Transverse colon (tissue), 4 donors: ENCODE measurements around the gene RNF121. TPM values are rescaled to one million over a fixed set of nuclear protein-coding genes. Genes with fewer than 3 reads are reported as not detected.

Experiments used
- DNase-seq: peaks from one replicate; pipeline ENCODE4 v3.0.0-alpha.2; 2019
- H3K27ac ChIP-seq, 4 donors: fragments of 200-600 bp; sonication (generic); 2 replicates each; pipeline ENCODE4 v1.5.1; 2016 to 2018; ENCODE audit warnings: inconsistent platforms in 4 of 4
- H3K27me3 ChIP-seq: fragments of 200-600 bp; sonication (generic); 2 replicates; pipeline ENCODE4 v1.5.1; 2017; ENCODE audit warnings: inconsistent platforms
- H3K36me3 ChIP-seq, 4 donors: fragments of 200-600 bp; sonication (generic); 2 replicates each; pipeline ENCODE4 v1.5.1; 2017 to 2019; ENCODE audit warnings: inconsistent platforms in 4 of 4
- H3K4me1 ChIP-seq, 4 donors: fragments of 200-600 bp; sonication (generic); 2 replicates each; pipeline ENCODE4 v1.5.1; 2017 to 2020; ENCODE audit warnings: inconsistent platforms in 4 of 4
- H3K4me3 ChIP-seq, 4 donors: fragments of 200-600 bp; sonication (generic); 1 replicate in 1 of 4; 2 replicates in 3 of 4; pipeline versions ENCODE4 v1.5.1 to v1.6.1; 2017 to 2019; ENCODE audit warnings: inconsistent platforms in 4 of 4
- H3K9me3 ChIP-seq, 2 donors: fragments of 200-600 bp; sonication (generic); 2 replicates each; pipeline ENCODE4 v1.5.1; 2017 to 2019; ENCODE audit warnings: inconsistent platforms in 2 of 2
- EP300 ChIP-seq: sonication (generic); formaldehyde crosslinking; IDR thresholded peaks from one replicate; pipeline ENCODE4 v1.6.1; 2017; ENCODE audit warnings: antibody characterized with exemption, low read depth
- POLR2A ChIP-seq: fragments of 450-650 bp; IDR thresholded peaks from one replicate; pipeline ENCODE4 v1.6.1; 2016; ENCODE audit warnings: antibody characterized with exemption, mild to moderate bottlenecking, moderate library complexity
- POLR2AphosphoS5 ChIP-seq, 3 donors: sonication (generic); formaldehyde crosslinking; IDR thresholded peaks; one replicate each; pipeline ENCODE4 v1.6.1; 2016; ENCODE audit warnings: antibody characterized with exemption in 3 of 3
- WGBS, 2 donors: methylation state at CpG; one replicate each; pipeline ENCODE4 v1.1.5; 2018; ENCODE audit warnings: low coverage in 1 of 2; 5-methylcytosine and 5-hydroxymethylcytosine counted together
- in situ Hi-C, 4 donors: fragments of 200-750 bp; cut with MboI; loops; one replicate each; pipeline versions ENCODE4 v1.15.0 to v1.15.1; 2017; ENCODE audit warnings: low sequenced_read_pairs in 3 of 4, low pct_ligation_motif_present in 1 of 4, low pct_unique_long_range_greater_than_20kb in 1 of 4
- intact Hi-C: fragments of 100-400 bp; cut with DNase I; formaldehyde crosslinking; loops from one replicate; pipeline ENCODE4 v1.15.1; 2023; ENCODE audit warnings: low total_unique reads
- total RNA-seq, 4 donors: library from RNA; depleted of rRNA; stranded (reverse); fragments of >200 nt; gene quantifications; one replicate each; pipeline ENCODE4 v1.1.0, GENCODE V29; 2016
- TF ChIP-seq, protein P1 (sequence below), 5 experiments: fragments of 200-600 bp in 3 of 5; fragments of 450-650 bp in 2 of 5; sonication (generic) in 3 of 5; IDR thresholded peaks; 1 replicate in 2 of 5; 2 replicates in 3 of 5; pipeline ENCODE4 v1.5.1; 2016 to 2017; ENCODE audit warnings: antibody characterized with exemption in 5 of 5, inconsistent platforms in 3 of 5, mild to moderate bottlenecking in 2 of 5, moderate library complexity in 1 of 5

RNF121 gene
- total RNA-seq, 4 donors from 2014 or later: 9.7 to 38.6 (median 31.4) TPM

DNA sequence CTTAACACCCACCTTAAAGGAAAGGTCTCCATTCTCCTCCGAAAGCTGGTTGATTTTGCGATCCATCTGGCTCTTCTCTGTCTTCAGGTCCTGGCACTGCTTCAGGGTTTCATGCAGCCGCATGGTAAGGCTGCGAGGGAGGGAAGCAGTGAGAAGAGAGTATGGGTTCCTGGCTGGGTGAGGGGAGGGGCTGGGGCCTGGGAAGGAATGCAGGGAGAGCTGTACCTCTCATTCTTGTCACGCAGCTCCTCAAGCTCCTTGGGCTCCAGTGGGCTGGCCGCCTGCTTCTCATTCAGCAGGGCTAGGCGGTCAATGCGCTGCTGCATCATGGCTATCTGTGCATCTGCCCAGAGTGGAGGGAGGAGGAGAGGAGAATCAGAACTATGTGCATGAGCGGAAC, 89.3 kb downstream of the RNF121 start:
- no peak overlapping the region for H3K4me3 ChIP-seq
- in situ Hi-C loops: no loop called here
- H3K36me3 ChIP-seq: peaks cover 0 to 100% (median 53%) of the 10 kb centered on the region in 4 donors
- H3K27me3 ChIP-seq: no peaks in the 10 kb centered on the region
- H3K9me3 ChIP-seq: no peaks in the 10 kb centered on the region
- no peak overlapping the region for H3K27ac ChIP-seq
- no peak for DNase-seq
- WGBS, 2 donors: 88 to 97% methylated on average over 5 to 9 of the region's 9 CpGs
- intact Hi-C loops: no loop called here
- TF ChIP-seq, protein P1, sequence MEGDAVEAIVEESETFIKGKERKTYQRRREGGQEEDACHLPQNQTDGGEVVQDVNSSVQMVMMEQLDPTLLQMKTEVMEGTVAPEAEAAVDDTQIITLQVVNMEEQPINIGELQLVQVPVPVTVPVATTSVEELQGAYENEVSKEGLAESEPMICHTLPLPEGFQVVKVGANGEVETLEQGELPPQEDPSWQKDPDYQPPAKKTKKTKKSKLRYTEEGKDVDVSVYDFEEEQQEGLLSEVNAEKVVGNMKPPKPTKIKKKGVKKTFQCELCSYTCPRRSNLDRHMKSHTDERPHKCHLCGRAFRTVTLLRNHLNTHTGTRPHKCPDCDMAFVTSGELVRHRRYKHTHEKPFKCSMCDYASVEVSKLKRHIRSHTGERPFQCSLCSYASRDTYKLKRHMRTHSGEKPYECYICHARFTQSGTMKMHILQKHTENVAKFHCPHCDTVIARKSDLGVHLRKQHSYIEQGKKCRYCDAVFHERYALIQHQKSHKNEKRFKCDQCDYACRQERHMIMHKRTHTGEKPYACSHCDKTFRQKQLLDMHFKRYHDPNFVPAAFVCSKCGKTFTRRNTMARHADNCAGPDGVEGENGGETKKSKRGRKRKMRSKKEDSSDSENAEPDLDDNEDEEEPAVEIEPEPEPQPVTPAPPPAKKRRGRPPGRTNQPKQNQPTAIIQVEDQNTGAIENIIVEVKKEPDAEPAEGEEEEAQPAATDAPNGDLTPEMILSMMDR (IDR thresholded peaks at IDR 0.05): no peak
- TF ChIP-seq POLR2A (no peak), EP300 (no peak)
- H3K4me1 ChIP-seq: peaks cover 0 to 15% (median 10%) of the 10 kb centered on the region in 4 donors

DNA sequence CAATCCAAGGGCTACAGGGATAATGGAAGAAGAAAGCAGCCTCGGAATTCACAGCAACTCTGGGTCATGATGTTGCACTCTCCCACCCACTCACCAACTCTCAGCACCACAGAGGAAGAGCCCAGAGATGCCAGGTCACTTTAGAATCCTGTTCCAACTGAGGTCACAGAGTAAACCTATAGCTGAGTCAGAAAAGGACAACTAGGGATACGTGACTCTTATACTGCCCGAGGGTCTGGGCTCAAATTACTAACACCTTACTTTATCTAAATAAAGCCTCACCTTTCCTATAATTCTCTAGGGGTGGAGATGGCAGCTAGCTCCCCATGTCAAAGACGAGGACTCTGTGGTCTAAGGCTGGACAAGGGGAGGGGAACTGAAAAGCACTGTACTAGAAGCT, 94.5 kb downstream of the RNF121 start:
- Histone ChIP-seq H3K27ac (no peak overlapping the region), H3K9me3 (no peaks in the 10 kb centered on the region), H3K4me3 (no peak overlapping the region), H3K4me1 (peaks cover 20 to 44% (median 23%) of the 10 kb centered on the region in 4 donors), H3K36me3 (peaks cover 0 to 83% (median 32%) of the 10 kb centered on the region in 4 donors), H3K27me3 (no peaks in the 10 kb centered on the region)
- TF ChIP-seq, protein P1 (IDR thresholded peaks at IDR 0.05): no peak
- TF ChIP-seq POLR2A (no peak), EP300 (no peak), POLR2AphosphoS5 (IDR thresholded peaks at IDR 0.05) (no peak)
- DNase-seq: no peak
- intact Hi-C loops: no loop called here
- 81 to 83% methylated on average over 2 to 4 of the region's 4 CpGs for WGBS, 2 donors
- in situ Hi-C loops: loop anchor here in 3 of 4 donors (5.0 to 10.0 kb wide), 2 partner anchors 69 to 71 kb away; no protein-coding TSS in a partner anchor

DNA sequence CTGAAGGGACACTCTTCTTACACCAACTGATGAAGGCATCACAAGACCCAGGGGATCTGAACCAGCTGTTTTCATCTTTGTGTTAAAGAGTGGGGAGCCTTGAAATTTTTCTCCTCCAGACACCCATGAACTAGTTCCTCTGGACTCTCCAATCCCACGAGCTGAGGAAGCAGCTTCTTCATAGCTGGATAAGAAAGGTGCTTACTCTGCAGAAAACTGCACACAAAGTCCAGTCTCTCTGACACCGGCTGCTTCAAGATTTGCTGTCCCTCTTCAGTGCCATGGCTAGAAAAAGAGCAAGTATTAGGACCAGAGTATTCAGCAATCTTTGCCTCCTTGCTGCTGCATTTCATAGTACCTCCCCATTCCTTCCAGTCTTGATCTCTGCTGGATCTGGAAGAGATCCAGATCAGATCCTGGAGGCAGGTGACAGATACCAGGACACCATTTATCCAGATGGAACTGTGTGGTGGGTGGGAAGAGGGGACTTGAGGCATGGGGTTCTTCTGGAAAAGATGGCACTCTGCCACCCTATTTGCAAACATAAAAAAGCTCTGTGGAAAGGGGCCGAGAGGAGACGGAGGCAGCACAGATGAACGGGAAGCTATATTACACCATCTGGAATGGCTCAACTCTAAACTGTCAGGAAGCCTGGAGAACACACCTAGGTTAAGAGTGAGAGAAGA, 95.4 kb downstream of the RNF121 start:
- in situ Hi-C loops (loop anchor here in 3 of 4 donors (5.0 to 10.0 kb wide), 2 partner anchors 68 to 71 kb away; no protein-coding TSS in a partner anchor), intact Hi-C loops (no loop called here)
- H3K9me3 ChIP-seq: no peaks in the 10 kb centered on the region
- H3K4me3 ChIP-seq: no peak overlapping the region
- no peak for DNase-seq
- WGBS, 2 donors: 20 to 51% methylated on average over 2 to 5 of the region's 5 CpGs
- no peaks in the 10 kb centered on the region for H3K27me3 ChIP-seq
- H3K36me3 ChIP-seq: peaks cover 0 to 83% (median 31%) of the 10 kb centered on the region in 4 donors
- TF ChIP-seq EP300: no peak
- no peak for TF ChIP-seq POLR2AphosphoS5 (IDR thresholded peaks at IDR 0.05)
- TF ChIP-seq POLR2A: no peak
- TF ChIP-seq, protein P1 (IDR thresholded peaks at IDR 0.05): no peak
- peak overlapping the region in 3 of 4 donors; percentile 63 to 83 (median 75) for H3K27ac ChIP-seq
- H3K4me1 ChIP-seq: peaks cover 20 to 52% (median 23%) of the 10 kb centered on the region in 4 donors

DNA sequence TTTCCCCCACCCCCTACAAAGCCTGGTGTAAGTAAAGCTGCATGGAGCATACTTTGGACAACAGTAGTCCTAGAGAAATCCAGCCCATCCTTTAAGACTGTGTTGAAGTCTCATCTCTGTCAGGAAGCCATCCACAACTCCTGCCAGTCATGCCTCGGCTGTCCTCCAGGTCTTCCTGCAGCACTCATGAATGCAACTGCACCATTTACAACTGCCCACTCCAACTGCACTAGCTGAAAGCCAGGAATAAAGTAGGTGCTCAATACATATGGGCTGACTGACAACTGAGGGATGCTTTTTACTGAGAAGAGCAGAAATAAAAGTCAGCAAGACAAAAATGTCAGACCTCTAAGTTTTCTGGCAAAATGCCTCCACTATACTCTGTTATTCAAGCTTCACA, 97.2 kb downstream of the RNF121 start:
- TF ChIP-seq, protein P1 (IDR thresholded peaks at IDR 0.05): no peak
- TF ChIP-seq POLR2A: no peak
- TF ChIP-seq POLR2AphosphoS5 (IDR thresholded peaks at IDR 0.05): no peak
- no peak for TF ChIP-seq EP300
- H3K36me3 ChIP-seq: peaks cover 0 to 74% (median 22%) of the 10 kb centered on the region in 4 donors
- peaks cover 33 to 71% (median 36%) of the 10 kb centered on the region in 4 donors for H3K4me1 ChIP-seq
- DNase-seq: no peak
- no peaks in the 10 kb centered on the region for H3K27me3 ChIP-seq
- H3K4me3 ChIP-seq: no peak overlapping the region
- H3K27ac ChIP-seq: peak overlapping the region; percentile 60 to 83 (median 69)
- WGBS, 2 donors: 67% methylated on average over 1 of the region's 1 CpG; no CpG with 5 or more reads in 1 of the 2 donors
- no peaks in the 10 kb centered on the region for H3K9me3 ChIP-seq
- in situ Hi-C loops (loop anchor here in 2 of 4 donors (10.0 kb wide), 1 partner anchor 69 kb away; no protein-coding TSS in a partner anchor), intact Hi-C loops (no loop called here)
